HepG2 (cell line): Measurements from ENCODE around the gene COA3. TPM values are rescaled to one million over a fixed set of nuclear protein-coding genes. Genes with fewer than 3 reads are reported as not detected.
A peak's percentile ranks its signal among the peaks of the same experiment; 100 is the strongest.

ENCODE experiments used
- KDM5A ChIP-seq: fragments of 200-600 bp; sonication (generic); IDR thresholded peaks from 2 replicates; pipeline ENCODE4 v1.7.0; 2018; ENCODE audit warnings: antibody characterized with exemption, mild to moderate bottlenecking, low read length, borderline replicate concordance
- MTF1 ChIP-seq: sonication (generic); formaldehyde crosslinking; IDR thresholded peaks from 2 replicates; pipeline ENCODE4 v1.5.0; 2020; ENCODE audit warnings: missing genetic modification reagents
- MYC ChIP-seq: sonication (generic); formaldehyde crosslinking; IDR thresholded peaks from 2 replicates; pipeline ENCODE4 v1.9.0; 2021; ENCODE audit warnings: missing genetic modification reagents, borderline replicate concordance
- NCOA1 ChIP-seq: sonication (generic); formaldehyde crosslinking; IDR thresholded peaks from 2 replicates; pipeline ENCODE4 v1.9.0; 2021; ENCODE audit warnings: missing genetic modification reagents
- REXO4 ChIP-seq: sonication (generic); formaldehyde crosslinking; IDR thresholded peaks from 2 replicates; pipeline ENCODE4 v1.8.0; 2022; ENCODE audit warnings: missing genetic modification reagents, mild to moderate bottlenecking, borderline replicate concordance
- SMAD9 ChIP-seq: sonication (generic); formaldehyde crosslinking; IDR thresholded peaks from 2 replicates; pipeline ENCODE4 v1.5.1; 2020; ENCODE audit warnings: mild to moderate bottlenecking, missing genetic modification reagents
- SRSF9 ChIP-seq: fragments of 200-400 bp; formaldehyde crosslinking; IDR thresholded peaks from 2 replicates; pipeline ENCODE4 v1.6.1; 2018; ENCODE audit warnings: borderline replicate concordance, mild to moderate bottlenecking, low read depth, low read length; ENCODE audit not compliant: insufficient read depth, poor library complexity, severe bottlenecking
- SUZ12 ChIP-seq: fragments of 150-350 bp; IDR thresholded peaks from 2 replicates; pipeline ENCODE4 v1.6.1; 2014; ENCODE audit warnings: low read depth, low read length
- TEAD3 ChIP-seq: optimal IDR thresholded peaks from 2 replicates; pipeline ENCODE3; 2016; ENCODE audit warnings: borderline replicate concordance
- ZNF354B ChIP-seq: sonication (generic); formaldehyde crosslinking; IDR thresholded peaks from 2 replicates; pipeline ENCODE4 v1.8.0; 2022; ENCODE audit warnings: mild to moderate bottlenecking, missing genetic modification reagents
- ZNF451 ChIP-seq: sonication (generic); formaldehyde crosslinking; IDR thresholded peaks from 2 replicates; pipeline ENCODE4 v1.5.0; 2020; ENCODE audit warnings: mild to moderate bottlenecking, missing genetic modification reagents
- ZNF605 ChIP-seq: sonication (generic); formaldehyde crosslinking; IDR thresholded peaks from 2 replicates; pipeline ENCODE4 v1.8.0; 2022; ENCODE audit warnings: mild to moderate bottlenecking, missing genetic modification reagents
- ZNF773 ChIP-seq: sonication (generic); formaldehyde crosslinking; IDR thresholded peaks from 2 replicates; pipeline ENCODE4 v1.4.0; 2020; ENCODE audit warnings: missing genetic modification reagents, borderline replicate concordance
- ZNF816 ChIP-seq: sonication (generic); formaldehyde crosslinking; IDR thresholded peaks from 2 replicates; pipeline ENCODE4 v1.8.0; 2022; ENCODE audit warnings: missing genetic modification reagents, mild to moderate bottlenecking, borderline replicate concordance
- polyA plus RNA-seq, 8 experiments: library from polyadenylated mRNA; depleted of rRNA in 3 of 8; stranded (reverse) in 7 of 8; unstranded in 1 of 8; fragments of >200 nt; fragmentation: Illumina TruSeq in 4 of 8; extraction: Trizol in 4 of 8; gene quantifications; 2 replicates each; pipeline versions ENCODE4 v1.2.1 to v1.2.3, GENCODE V29; 2011 to 2016; ENCODE audit warnings: low read depth in 4 of 8, missing spikeins in 1 of 8, mixed read lengths in 1 of 8; ENCODE audit not compliant: insufficient read depth in 1 of 8
- total RNA-seq, 5 experiments: library from RNA; depleted of rRNA; stranded (reverse); fragments of >200 nt; fragmentation: Illumina TruSeq; extraction: Trizol; gene quantifications; 2 replicates each; pipeline ENCODE4 v1.2.3, GENCODE V29; 2016; ENCODE audit warnings: low read depth in 1 of 5
- TF ChIP-seq, protein P1 (sequence below): sonication (generic); formaldehyde crosslinking; IDR thresholded peaks from 2 replicates; pipeline ENCODE4 v1.8.0; 2022; ENCODE audit warnings: mild to moderate bottlenecking, missing genetic modification reagents
- TF ChIP-seq, protein P2 (sequence below): sonication (generic); formaldehyde crosslinking; IDR thresholded peaks from 2 replicates; pipeline ENCODE4 v1.8.0; 2022; ENCODE audit warnings: missing genetic modification reagents, low read depth, mild to moderate bottlenecking, borderline replicate concordance
- TF ChIP-seq, protein P3 (sequence below): sonication (generic); formaldehyde crosslinking; IDR thresholded peaks from 2 replicates; pipeline ENCODE4 v1.4.0; 2020; ENCODE audit warnings: mild to moderate bottlenecking, missing genetic modification reagents
- TF ChIP-seq, protein P4 (sequence below): IDR thresholded peaks from 2 replicates; pipeline ENCODE4 v1.6.1; 2016; ENCODE audit warnings: mild to moderate bottlenecking
- TF ChIP-seq, protein P5 (sequence below): sonication (generic); formaldehyde crosslinking; IDR thresholded peaks from 2 replicates; pipeline ENCODE4 v1.8.1; 2022; ENCODE audit warnings: low read depth, mild to moderate bottlenecking, missing genetic modification reagents
- TF ChIP-seq, protein P6 (sequence below): sonication (generic); formaldehyde crosslinking; conservative IDR thresholded peaks from 2 replicates; pipeline ENCODE4 v1.4.0; 2020; ENCODE audit warnings: missing genetic modification reagents

Gene COA3
- total and polyA plus RNA-seq, 2 of the 13 experiments (the other 11 are each of a cell fraction or from before 2014, with no cell fraction given): 133 to 202 TPM

DNA sequence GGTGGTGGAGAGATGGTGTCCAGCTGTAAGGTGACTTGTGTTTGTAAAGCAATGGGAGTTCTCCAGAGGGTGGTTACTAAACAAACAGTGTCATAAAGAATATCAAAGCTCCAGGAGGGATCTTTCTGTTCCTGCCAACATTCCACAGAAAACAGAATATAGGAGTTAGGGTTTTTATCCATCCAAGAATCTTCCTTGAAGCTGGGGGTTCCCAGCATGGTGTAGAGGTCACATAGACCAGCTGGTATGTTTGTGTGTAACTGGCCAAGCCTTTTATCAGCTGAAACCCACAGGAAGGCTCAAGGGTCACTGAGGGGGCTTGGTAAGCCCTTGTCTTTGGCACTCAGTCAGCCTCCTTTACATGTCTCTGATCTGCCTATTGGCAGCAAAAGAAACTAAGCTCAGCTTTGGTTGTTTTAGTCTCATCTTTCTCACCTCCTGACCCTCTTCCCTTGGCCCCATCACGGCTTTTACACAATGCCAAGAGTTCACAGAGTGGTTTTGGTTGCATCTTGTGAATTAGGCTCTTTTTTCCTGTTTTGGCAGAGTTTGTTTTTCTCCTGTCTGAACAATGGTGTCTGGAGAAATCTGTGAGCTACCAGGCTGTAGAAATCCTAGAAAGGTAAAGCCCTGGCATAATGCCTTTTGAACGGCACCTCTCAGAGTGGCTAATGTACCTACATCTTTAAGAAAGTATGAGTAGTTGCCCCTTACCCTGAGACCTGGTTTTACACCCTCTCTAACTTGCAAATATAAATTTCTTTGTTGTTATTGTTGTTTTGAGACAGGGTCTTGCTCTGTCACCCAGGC, 4.8 kb upstream of the COA3 start (continued):
- TF ChIP-seq ZNF354B (CRISPR knock-in tag) (no peak), SUZ12 (no peak), TEAD3 (peak; percentile 90), MTF1 (CRISPR knock-in tag) (no peak), REXO4 (CRISPR knock-in tag) (no peak), NCOA1 (no peak), ZNF451 (no peak), MYC (CRISPR knock-in tag) (no peak; the same call in 1 of the 2 replicates), KDM5A (no peak), SMAD9 (CRISPR knock-in tag) (no peak), ZNF605 (CRISPR knock-in tag) (peak; percentile 67), SRSF9 (no peak), ZNF816 (CRISPR knock-in tag) (no peak), ZNF773 (CRISPR knock-in tag) (no peak)
- TF ChIP-seq, protein P1, sequence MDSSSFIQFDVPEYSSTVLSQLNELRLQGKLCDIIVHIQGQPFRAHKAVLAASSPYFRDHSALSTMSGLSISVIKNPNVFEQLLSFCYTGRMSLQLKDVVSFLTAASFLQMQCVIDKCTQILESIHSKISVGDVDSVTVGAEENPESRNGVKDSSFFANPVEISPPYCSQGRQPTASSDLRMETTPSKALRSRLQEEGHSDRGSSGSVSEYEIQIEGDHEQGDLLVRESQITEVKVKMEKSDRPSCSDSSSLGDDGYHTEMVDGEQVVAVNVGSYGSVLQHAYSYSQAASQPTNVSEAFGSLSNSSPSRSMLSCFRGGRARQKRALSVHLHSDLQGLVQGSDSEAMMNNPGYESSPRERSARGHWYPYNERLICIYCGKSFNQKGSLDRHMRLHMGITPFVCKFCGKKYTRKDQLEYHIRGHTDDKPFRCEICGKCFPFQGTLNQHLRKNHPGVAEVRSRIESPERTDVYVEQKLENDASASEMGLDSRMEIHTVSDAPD (CRISPR knock-in tag): peak; percentile 84; the same call in 1 of the 2 replicates
- TF ChIP-seq, protein P2, sequence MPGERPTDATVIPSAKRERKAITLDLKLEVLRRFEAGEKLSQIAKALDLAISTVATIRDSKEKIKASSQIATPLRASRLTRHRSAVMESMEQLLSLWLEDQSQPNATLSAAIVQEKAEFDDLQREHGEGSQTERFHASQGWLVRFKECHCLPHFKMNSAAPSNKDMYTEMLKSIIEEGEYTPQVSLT (CRISPR knock-in tag): no peak
- TF ChIP-seq, protein P3, sequence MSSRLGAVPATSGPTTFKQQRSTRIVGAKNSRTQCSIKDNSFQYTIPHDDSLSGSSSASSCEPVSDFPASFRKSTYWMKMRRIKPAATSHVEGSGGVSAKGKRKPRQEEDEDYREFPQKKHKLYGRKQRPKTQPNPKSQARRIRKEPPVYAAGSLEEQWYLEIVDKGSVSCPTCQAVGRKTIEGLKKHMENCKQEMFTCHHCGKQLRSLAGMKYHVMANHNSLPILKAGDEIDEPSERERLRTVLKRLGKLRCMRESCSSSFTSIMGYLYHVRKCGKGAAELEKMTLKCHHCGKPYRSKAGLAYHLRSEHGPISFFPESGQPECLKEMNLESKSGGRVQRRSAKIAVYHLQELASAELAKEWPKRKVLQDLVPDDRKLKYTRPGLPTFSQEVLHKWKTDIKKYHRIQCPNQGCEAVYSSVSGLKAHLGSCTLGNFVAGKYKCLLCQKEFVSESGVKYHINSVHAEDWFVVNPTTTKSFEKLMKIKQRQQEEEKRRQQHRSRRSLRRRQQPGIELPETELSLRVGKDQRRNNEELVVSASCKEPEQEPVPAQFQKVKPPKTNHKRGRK (CRISPR knock-in tag): no peak
- TF ChIP-seq, protein P4, sequence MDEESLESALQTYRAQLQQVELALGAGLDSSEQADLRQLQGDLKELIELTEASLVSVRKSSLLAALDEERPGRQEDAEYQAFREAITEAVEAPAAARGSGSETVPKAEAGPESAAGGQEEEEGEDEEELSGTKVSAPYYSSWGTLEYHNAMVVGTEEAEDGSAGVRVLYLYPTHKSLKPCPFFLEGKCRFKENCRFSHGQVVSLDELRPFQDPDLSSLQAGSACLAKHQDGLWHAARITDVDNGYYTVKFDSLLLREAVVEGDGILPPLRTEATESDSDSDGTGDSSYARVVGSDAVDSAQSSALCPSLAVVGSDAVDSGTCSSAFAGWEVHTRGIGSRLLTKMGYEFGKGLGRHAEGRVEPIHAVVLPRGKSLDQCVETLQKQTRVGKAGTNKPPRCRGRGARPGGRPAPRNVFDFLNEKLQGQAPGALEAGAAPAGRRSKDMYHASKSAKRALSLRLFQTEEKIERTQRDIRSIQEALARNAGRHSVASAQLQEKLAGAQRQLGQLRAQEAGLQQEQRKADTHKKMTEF (CRISPR knock-in tag): peak; percentile 35; the same call in 1 of the 2 replicates
- TF ChIP-seq, protein P5, sequence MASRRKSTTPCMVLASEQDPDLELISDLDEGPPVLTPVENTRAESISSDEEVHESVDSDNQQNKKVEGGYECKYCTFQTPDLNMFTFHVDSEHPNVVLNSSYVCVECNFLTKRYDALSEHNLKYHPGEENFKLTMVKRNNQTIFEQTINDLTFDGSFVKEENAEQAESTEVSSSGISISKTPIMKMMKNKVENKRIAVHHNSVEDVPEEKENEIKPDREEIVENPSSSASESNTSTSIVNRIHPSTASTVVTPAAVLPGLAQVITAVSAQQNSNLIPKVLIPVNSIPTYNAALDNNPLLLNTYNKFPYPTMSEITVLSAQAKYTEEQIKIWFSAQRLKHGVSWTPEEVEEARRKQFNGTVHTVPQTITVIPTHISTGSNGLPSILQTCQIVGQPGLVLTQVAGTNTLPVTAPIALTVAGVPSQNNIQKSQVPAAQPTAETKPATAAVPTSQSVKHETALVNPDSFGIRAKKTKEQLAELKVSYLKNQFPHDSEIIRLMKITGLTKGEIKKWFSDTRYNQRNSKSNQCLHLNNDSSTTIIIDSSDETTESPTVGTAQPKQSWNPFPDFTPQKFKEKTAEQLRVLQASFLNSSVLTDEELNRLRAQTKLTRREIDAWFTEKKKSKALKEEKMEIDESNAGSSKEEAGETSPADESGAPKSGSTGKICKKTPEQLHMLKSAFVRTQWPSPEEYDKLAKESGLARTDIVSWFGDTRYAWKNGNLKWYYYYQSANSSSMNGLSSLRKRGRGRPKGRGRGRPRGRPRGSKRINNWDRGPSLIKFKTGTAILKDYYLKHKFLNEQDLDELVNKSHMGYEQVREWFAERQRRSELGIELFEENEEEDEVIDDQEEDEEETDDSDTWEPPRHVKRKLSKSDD (CRISPR knock-in tag): no peak
- TF ChIP-seq, protein P6, sequence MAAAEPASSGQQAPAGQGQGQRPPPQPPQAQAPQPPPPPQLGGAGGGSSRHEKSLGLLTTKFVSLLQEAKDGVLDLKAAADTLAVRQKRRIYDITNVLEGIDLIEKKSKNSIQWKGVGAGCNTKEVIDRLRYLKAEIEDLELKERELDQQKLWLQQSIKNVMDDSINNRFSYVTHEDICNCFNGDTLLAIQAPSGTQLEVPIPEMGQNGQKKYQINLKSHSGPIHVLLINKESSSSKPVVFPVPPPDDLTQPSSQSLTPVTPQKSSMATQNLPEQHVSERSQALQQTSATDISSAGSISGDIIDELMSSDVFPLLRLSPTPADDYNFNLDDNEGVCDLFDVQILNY (CRISPR knock-in tag): no peak
